OCI-LY3 (cell line): ENCODE measurements around the gene ARHGAP18.

ENCODE experiments used
- EZH2phosphoT487 ChIP-seq: fragments of 200-600 bp; shearing (Covaris generic); IDR thresholded peaks from 2 replicates; pipeline ENCODE4 v1.6.1; 2018; ENCODE audit warnings: antibody characterized with exemption, mixed run types, low read depth
- TF ChIP-seq, protein P1 (sequence below): fragments of 200-600, 300-600 bp; sonication (generic); IDR thresholded peaks from 2 replicates; pipeline ENCODE4 v1.5.1; 2014; ENCODE audit warnings: antibody characterized with exemption, low read length, low read depth

DNA sequence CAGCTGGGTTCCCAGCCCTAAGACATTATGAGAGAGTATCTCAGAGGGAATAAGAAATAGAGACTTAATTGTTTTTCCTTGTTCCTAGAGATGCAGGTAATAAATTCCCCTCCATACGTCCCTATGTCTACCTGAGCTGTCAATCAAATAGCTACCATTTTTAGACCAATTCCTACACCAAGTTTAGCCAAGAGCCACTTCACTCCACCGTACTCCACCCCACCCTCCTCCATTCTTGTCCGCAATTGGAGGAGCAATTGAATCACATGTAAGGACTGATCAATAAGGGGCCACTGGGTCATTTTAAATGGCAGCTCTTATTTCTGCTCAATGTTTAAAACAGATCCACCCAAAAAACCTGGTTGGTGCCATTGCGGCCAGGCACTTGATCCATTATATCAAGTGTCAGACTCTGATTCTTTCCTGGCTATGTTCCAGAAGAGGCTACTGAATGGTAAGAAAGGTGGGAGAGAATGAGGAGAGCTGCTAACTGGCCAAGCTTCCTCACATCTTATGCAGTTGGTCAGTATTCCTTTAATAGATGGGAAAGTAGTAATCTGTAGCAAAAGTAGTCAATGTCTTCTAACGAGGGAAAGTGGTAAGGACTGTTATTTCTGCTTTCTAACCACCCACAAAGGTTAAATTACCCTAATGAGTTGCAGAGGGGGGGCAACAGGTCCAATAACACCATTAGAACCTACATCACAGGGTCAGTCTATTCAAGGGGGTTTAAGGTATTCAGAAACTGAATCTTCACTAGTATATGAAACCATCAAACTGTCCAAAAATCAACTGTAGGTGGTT is 34.1 kb downstream of the ARHGAP18 start:
- TF ChIP-seq, protein P1, sequence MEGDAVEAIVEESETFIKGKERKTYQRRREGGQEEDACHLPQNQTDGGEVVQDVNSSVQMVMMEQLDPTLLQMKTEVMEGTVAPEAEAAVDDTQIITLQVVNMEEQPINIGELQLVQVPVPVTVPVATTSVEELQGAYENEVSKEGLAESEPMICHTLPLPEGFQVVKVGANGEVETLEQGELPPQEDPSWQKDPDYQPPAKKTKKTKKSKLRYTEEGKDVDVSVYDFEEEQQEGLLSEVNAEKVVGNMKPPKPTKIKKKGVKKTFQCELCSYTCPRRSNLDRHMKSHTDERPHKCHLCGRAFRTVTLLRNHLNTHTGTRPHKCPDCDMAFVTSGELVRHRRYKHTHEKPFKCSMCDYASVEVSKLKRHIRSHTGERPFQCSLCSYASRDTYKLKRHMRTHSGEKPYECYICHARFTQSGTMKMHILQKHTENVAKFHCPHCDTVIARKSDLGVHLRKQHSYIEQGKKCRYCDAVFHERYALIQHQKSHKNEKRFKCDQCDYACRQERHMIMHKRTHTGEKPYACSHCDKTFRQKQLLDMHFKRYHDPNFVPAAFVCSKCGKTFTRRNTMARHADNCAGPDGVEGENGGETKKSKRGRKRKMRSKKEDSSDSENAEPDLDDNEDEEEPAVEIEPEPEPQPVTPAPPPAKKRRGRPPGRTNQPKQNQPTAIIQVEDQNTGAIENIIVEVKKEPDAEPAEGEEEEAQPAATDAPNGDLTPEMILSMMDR = no peak
- TF ChIP-seq EZH2phosphoT487 = no peak
